ENCODE data around the gene RYR3.
A peak's percentile ranks its signal among the peaks of the same experiment; 100 is the strongest.

RYR3 gene

GRCh38 chr15:33292717-33293307 is 18.0 kb upstream of the RYR3 start:
- no peak overlapping the region for H3K4ac ChIP-seq (ENCODE audit: low read depth, low read length)
- no peak overlapping the region for H3K4me2 ChIP-seq (ENCODE audit: low read length)
- H3K27ac ChIP-seq (ENCODE audit: low read depth, low read length): no peak overlapping the region
- H2BK120ac ChIP-seq (ENCODE audit: insufficient read depth, low read length, poor library complexity): no peak overlapping the region
- H3K9me3 ChIP-seq (ENCODE audit: insufficient read depth, low read depth, low read length): no peaks in the 10 kb centered on the region
- H4K8ac ChIP-seq (ENCODE audit: low read depth, low read length): no peak overlapping the region
- no CpG with 5 or more reads among the region's 7 CpGs for WGBS (ENCODE audit: extremely low coverage, insufficient coverage, insufficient read length)
- DNase-seq: peak; percentile 26 to 70
- H4K91ac ChIP-seq (ENCODE audit: low read depth, low read length): peak overlapping the region; percentile 46
- peaks cover 2% of the 10 kb centered on the region for H3K79me2 ChIP-seq (ENCODE audit: control insufficient read depth, insufficient read depth, low read length, poor library complexity)
- no peak overlapping the region for H2BK5ac ChIP-seq (ENCODE audit: low read depth, low read length, poor library complexity)
- H3K23ac ChIP-seq (ENCODE audit: low read length): no peak overlapping the region
- H3K4me1 ChIP-seq (ENCODE audit: control insufficient read depth in 1 of 2, insufficient read depth in 2 of 2, low read length in 2 of 2): peaks cover 14 to 15% of the 10 kb centered on the region in 2 experiments
- no peak overlapping the region for H3K9ac ChIP-seq (ENCODE audit: low read length)
- no peak overlapping the region for H3K4me3 ChIP-seq (ENCODE audit: low read depth, low read length)
- H2AFZ ChIP-seq (ENCODE audit: insufficient read depth, low read length, poor library complexity): no peak overlapping the region
- H3K79me1 ChIP-seq (ENCODE audit: low read length): peaks cover 19% of the 10 kb centered on the region
- no peak overlapping the region for H3K18ac ChIP-seq (ENCODE audit: low read length)
- H2AK5ac ChIP-seq (ENCODE audit: low read length): no peak overlapping the region
- no peak overlapping the region for H3K14ac ChIP-seq (ENCODE audit: low read length)
- no peaks in the 10 kb centered on the region for H3K36me3 ChIP-seq (ENCODE audit: control insufficient read depth in 1 of 2, insufficient read depth in 2 of 2, low read length in 2 of 2)
- H4K12ac ChIP-seq (ENCODE audit: low read depth, low read length): no peak overlapping the region
- no peaks in the 10 kb centered on the region for H3K27me3 ChIP-seq (ENCODE audit: insufficient read depth, low read length)
- H2BK12ac ChIP-seq (ENCODE audit: low read length): no peak overlapping the region

GRCh38 chr15:33293713-33294334 is 16.9 kb upstream of the RYR3 start:
- Histone ChIP-seq H2BK5ac (ENCODE audit: low read depth, low read length, poor library complexity) (peak overlapping the region; percentile 62), H3K27me3 (ENCODE audit: insufficient read depth, low read length) (no peaks in the 10 kb centered on the region), H4K8ac (ENCODE audit: low read depth, low read length) (peak overlapping the region; percentile 23), H3K14ac (ENCODE audit: low read length) (no peak overlapping the region), H3K4ac (ENCODE audit: low read depth, low read length) (no peak overlapping the region), H3K9me3 (ENCODE audit: insufficient read depth, low read depth, low read length) (no peaks in the 10 kb centered on the region), H3K79me2 (ENCODE audit: control insufficient read depth, insufficient read depth, low read length, poor library complexity) (peaks cover 2% of the 10 kb centered on the region), H2BK120ac (ENCODE audit: insufficient read depth, low read length, poor library complexity) (peak overlapping the region; percentile 7), H4K12ac (ENCODE audit: low read depth, low read length) (no peak overlapping the region), H3K23ac (ENCODE audit: low read length) (no peak overlapping the region), H2AFZ (ENCODE audit: insufficient read depth, low read length, poor library complexity) (no peak overlapping the region), H3K27ac (ENCODE audit: low read depth, low read length) (peak overlapping the region; percentile 60), H3K4me3 (ENCODE audit: low read depth, low read length) (no peak overlapping the region), H3K4me2 (ENCODE audit: low read length) (no peak overlapping the region), H4K91ac (ENCODE audit: low read depth, low read length) (peak overlapping the region; percentile 31), H3K36me3 (ENCODE audit: control insufficient read depth in 1 of 2, insufficient read depth in 2 of 2, low read length in 2 of 2) (no peaks in the 10 kb centered on the region), H2BK12ac (ENCODE audit: low read length) (peak overlapping the region; percentile 29), H3K4me1 (ENCODE audit: control insufficient read depth in 1 of 2, insufficient read depth in 2 of 2, low read length in 2 of 2) (peaks cover 17% of the 10 kb centered on the region in 2 experiments), H3K18ac (ENCODE audit: low read length) (no peak overlapping the region), H2AK5ac (ENCODE audit: low read length) (no peak overlapping the region), H3K9ac (ENCODE audit: low read length) (no peak overlapping the region), H3K79me1 (ENCODE audit: low read length) (peaks cover 22% of the 10 kb centered on the region)
- whole genome bisulfite sequencing (ENCODE audit: extremely low coverage, insufficient coverage, insufficient read length): no CpG with 5 or more reads among the region's 19 CpGs
- DNase-seq: peak; percentile 51 to 75

- peaks cover 17 to 22% of the 10 kb centered on the region in 2 experiments for H3K4me1 ChIP-seq (ENCODE audit: control insufficient read depth in 1 of 2, insufficient read depth in 2 of 2, low read length in 2 of 2)
- no peak overlapping the region for H3K23ac ChIP-seq (ENCODE audit: low read length)
- H3K27ac ChIP-seq (ENCODE audit: low read depth, low read length): peak overlapping the region; percentile 51
- peak overlapping the region; percentile 88 for H3K4ac ChIP-seq (ENCODE audit: low read depth, low read length)
- H4K8ac ChIP-seq (ENCODE audit: low read depth, low read length): peak overlapping the region; percentile 60
- H3K27me3 ChIP-seq (ENCODE audit: insufficient read depth, low read length): no peaks in the 10 kb centered on the region
- H3K79me1 ChIP-seq (ENCODE audit: low read length): peaks cover 34% of the 10 kb centered on the region
- H3K9ac ChIP-seq (ENCODE audit: low read length): no peak overlapping the region
- H2BK120ac ChIP-seq (ENCODE audit: insufficient read depth, low read length, poor library complexity): peak overlapping the region; percentile 96
- H2AK5ac ChIP-seq (ENCODE audit: low read length): peak overlapping the region; percentile 91
- no peak overlapping the region for H3K4me3 ChIP-seq (ENCODE audit: low read depth, low read length)
- no peaks in the 10 kb centered on the region for H3K9me3 ChIP-seq (ENCODE audit: insufficient read depth, low read depth, low read length)
- peaks cover 2% of the 10 kb centered on the region for H3K79me2 ChIP-seq (ENCODE audit: control insufficient read depth, insufficient read depth, low read length, poor library complexity)
- H2BK12ac ChIP-seq (ENCODE audit: low read length): peak overlapping the region; percentile 99
- H2AFZ ChIP-seq (ENCODE audit: insufficient read depth, low read length, poor library complexity): peak overlapping the region; percentile 71
- H3K18ac ChIP-seq (ENCODE audit: low read length): peak overlapping the region; percentile 80
- H2BK5ac ChIP-seq (ENCODE audit: low read depth, low read length, poor library complexity): peak overlapping the region; percentile 84
- H3K36me3 ChIP-seq (ENCODE audit: control insufficient read depth in 1 of 2, insufficient read depth in 2 of 2, low read length in 2 of 2): no peaks in the 10 kb centered on the region
- H4K91ac ChIP-seq (ENCODE audit: low read depth, low read length): peak overlapping the region; percentile 96
- DNase-seq: no peak
- H3K4me2 ChIP-seq (ENCODE audit: low read length): no peak overlapping the region
- no peak overlapping the region for H4K12ac ChIP-seq (ENCODE audit: low read depth, low read length)
- H3K14ac ChIP-seq (ENCODE audit: low read length): peak overlapping the region; percentile 79
These were observed 14.7 kb upstream of the RYR3 start for GRCh38 chr15:33296050-33296449.

GRCh38 chr15:33296856-33297255 is 13.9 kb upstream of the RYR3 start:
- no peak overlapping the region for H3K14ac ChIP-seq (ENCODE audit: low read length)
- H3K4me3 ChIP-seq (ENCODE audit: low read depth, low read length): no peak overlapping the region
- peak overlapping the region; percentile 36 for H2BK12ac ChIP-seq (ENCODE audit: low read length)
- peak overlapping the region; percentile 57 for H2BK5ac ChIP-seq (ENCODE audit: low read depth, low read length, poor library complexity)
- H3K4me2 ChIP-seq (ENCODE audit: low read length): no peak overlapping the region
- peaks cover 38% of the 10 kb centered on the region for H3K79me1 ChIP-seq (ENCODE audit: low read length)
- H3K27me3 ChIP-seq (ENCODE audit: insufficient read depth, low read length): no peaks in the 10 kb centered on the region
- H3K4me1 ChIP-seq (ENCODE audit: control insufficient read depth in 1 of 2, insufficient read depth in 2 of 2, low read length in 2 of 2): peaks cover 19 to 22% of the 10 kb centered on the region in 2 experiments
- WGBS (ENCODE audit: extremely low coverage, insufficient coverage, insufficient read length): no CpG with 5 or more reads among the region's 2 CpGs
- H2AK5ac ChIP-seq (ENCODE audit: low read length): peak overlapping the region; percentile 53
- peak overlapping the region; percentile 93 for H3K27ac ChIP-seq (ENCODE audit: low read depth, low read length)
- no peak overlapping the region for H3K18ac ChIP-seq (ENCODE audit: low read length)
- no peaks in the 10 kb centered on the region for H3K9me3 ChIP-seq (ENCODE audit: insufficient read depth, low read depth, low read length)
- peak; percentile 86 to 91 for DNase-seq
- no peaks in the 10 kb centered on the region for H3K36me3 ChIP-seq (ENCODE audit: control insufficient read depth in 1 of 2, insufficient read depth in 2 of 2, low read length in 2 of 2)
- H3K23ac ChIP-seq (ENCODE audit: low read length): no peak overlapping the region
- H3K79me2 ChIP-seq (ENCODE audit: control insufficient read depth, insufficient read depth, low read length, poor library complexity): peaks cover 2% of the 10 kb centered on the region
- no peak overlapping the region for H2AFZ ChIP-seq (ENCODE audit: insufficient read depth, low read length, poor library complexity)
- no peak overlapping the region for H4K8ac ChIP-seq (ENCODE audit: low read depth, low read length)
- H2BK120ac ChIP-seq (ENCODE audit: insufficient read depth, low read length, poor library complexity): peak overlapping the region; percentile 58
- H3K9ac ChIP-seq (ENCODE audit: low read length): no peak overlapping the region
- no peak overlapping the region for H4K12ac ChIP-seq (ENCODE audit: low read depth, low read length)
- peak overlapping the region; percentile 66 for H4K91ac ChIP-seq (ENCODE audit: low read depth, low read length)
- H3K4ac ChIP-seq (ENCODE audit: low read depth, low read length): peak overlapping the region; percentile 21
